HG03159 (cell line): ENCODE data around the gene ZNF322.

Source experiments
- ATAC-seq: cut with Tn5 transposase; IDR thresholded peaks from one replicate; pipeline ENCODE4 v1.9.1; 2021; ENCODE audit warnings: mild to moderate bottlenecking, moderate library complexity; ENCODE audit not compliant: unreplicated experiment

ZNF322 gene

DNA sequence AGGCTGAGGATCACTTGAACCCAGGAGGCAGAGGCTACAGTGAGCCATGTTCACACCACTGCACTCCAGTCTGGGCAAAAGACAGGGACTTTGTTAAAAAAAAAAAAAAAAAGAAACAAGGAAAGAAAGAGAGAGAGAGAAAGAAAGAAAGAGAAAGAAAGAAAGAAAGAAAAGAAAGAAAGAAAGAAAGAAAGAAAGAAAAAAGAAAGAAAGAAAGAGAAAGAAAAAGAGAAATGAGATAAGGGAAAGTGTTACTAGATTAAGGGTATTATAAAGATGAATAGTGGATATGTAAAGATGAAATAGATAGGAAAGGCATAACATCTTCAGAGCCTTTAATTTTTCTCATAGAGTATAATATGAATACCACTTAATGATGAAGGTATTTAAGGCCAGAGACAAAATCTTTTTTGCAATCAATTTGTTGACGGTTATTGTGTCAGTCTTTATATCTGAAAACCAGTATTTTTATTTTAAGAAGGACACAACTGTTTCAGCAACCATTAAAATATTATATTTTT lies 36.1 kb downstream of the ZNF322 start:
- no peak for ATAC-seq

- ATAC-seq: no peak
Observed at GRCh38 chr6:26613689-26614683, 45.6 kb downstream of the ZNF322 start.

DNA sequence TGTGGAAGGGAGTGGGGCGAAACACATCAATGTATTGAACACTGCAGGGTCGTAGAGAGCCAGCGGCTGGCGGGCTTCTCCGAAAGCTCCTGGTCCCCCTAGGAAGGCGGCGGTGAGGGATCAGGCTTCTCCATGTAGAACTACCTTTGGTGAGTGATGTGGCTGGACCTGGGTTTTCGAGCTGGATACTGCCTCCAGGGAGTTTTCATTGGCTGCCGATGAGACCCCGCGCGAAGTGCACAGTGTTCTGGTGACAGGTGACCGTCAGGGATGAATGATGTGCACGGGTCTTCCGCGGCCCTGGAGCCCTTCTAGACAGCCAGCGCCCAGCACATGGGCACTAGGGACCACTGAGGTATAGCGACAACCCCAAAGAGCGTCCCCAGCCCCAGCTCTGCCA lies 46.3 kb downstream of the ZNF322 start:
- ATAC-seq: no peak

GRCh38 chr6:26611599-26611998 lies 47.9 kb downstream of the ZNF322 start:
- no peak for ATAC-seq

GRCh38 chr6:26609463-26609862 lies 50.1 kb downstream of the ZNF322 start:
- no peak for ATAC-seq

- peak; percentile 73 for ATAC-seq
Observed at GRCh38 chr6:26607434-26608230, 51.9 kb downstream of the ZNF322 start.

GRCh38 chr6:26604797-26605196 lies 54.7 kb downstream of the ZNF322 start:
- ATAC-seq: no peak

DNA sequence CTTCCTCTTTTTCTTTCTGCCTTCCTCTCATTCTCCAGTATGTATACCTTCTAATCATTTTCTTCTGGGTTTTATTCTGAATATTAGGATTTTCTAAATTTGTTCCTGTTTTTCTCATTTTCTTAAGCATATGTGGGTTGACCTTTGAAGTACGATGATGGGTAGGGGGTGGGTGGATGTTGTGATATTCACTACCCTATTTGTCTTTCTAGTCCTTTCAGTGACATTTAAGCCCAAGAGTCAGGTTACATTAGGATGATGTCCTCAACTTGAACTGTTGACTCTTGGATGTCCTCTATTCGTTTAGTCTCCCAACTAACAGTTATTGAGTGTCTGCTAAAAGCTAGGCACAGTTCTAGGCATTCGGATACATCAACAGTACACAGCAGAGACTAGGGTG lies 55.5 kb downstream of the ZNF322 start:
- ATAC-seq: no peak

GRCh38 chr6:26602262-26602661 lies 57.3 kb downstream of the ZNF322 start:
- ATAC-seq: no peak

DNA sequence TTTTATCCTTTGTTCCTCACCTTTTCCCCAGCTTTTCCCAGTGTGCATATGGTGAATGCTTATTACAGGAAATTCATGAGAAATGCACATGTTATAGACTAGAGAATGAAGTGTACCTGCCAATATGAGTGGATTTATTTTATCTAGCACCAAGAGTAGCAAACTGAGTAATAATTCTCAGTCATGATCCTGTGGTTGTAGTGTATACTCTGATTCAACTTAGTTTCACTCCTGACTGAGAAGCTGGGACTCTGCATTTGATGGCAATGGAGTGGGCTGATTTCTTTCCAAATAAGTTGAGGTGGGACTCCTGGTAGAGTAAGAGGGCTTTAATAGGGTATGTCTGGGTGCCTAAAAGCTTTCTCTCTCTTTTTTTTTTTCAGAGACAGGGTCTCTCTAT lies 58.8 kb downstream of the ZNF322 start:
- no peak for ATAC-seq

DNA sequence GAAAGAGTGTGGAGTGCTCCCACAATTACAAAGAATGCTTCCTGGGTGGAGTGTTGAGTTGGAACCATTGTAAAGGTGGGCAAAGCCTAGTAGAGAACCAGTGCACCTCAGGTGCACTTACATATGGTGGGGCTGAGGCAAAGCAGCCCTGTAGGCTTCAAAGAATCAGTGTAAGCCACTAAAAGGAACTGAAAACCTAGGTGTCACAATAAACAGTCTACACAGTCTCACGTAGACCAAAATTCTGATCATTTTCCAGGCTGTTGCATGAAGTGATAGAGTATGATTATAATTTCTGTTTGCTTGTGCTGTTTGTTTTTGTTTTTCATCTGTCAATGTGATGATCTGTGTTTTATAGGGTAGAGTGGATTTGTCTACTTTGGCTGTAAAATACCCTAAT lies 60.0 kb downstream of the ZNF322 start:
- ATAC-seq: no peak

- no peak for ATAC-seq
Observed at GRCh38 chr6:26599134-26599533, 60.4 kb downstream of the ZNF322 start.

DNA sequence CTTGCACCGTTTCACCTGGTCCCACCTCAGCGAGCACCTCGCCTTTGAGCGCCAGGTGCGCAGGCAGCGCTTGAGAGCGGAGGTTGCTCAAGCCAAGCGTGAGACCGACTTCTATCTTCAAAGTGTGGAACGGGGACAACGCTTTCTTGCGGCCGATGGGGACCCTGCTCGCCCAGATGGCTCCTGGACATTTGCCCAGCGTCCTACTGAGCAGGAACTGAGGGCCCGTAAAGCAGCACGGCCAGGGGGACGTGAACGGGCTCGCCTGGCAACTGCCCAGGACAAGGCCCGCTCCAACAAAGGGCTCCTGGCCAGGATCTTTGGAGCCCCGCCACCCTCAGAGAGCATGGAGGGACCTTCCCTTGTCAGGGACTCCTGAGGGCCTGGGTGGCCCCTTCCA lies 61.3 kb downstream of the ZNF322 start:
- no peak for ATAC-seq

GRCh38 chr6:26597821-26598220 lies 61.7 kb downstream of the ZNF322 start:
- no peak for ATAC-seq

DNA sequence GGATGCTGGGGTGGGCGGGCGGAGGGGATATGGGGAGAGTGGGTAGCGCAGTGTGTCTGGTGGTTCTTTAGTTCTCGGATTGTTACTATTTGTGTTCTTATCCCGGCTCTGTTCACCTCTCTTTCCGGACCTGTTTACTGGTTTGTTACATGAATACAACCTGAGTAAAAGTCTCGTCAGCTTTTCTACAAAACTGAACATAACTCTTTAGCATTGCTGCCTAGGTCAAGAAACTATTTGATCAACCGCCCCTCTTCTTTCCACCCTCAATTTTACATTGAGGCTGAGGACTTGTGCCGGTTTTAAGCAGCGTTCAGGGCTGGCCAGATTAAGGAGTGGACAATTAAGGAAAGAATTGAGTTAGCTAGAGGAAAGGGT lies 62.2 kb downstream of the ZNF322 start:
- no peak for ATAC-seq

DNA sequence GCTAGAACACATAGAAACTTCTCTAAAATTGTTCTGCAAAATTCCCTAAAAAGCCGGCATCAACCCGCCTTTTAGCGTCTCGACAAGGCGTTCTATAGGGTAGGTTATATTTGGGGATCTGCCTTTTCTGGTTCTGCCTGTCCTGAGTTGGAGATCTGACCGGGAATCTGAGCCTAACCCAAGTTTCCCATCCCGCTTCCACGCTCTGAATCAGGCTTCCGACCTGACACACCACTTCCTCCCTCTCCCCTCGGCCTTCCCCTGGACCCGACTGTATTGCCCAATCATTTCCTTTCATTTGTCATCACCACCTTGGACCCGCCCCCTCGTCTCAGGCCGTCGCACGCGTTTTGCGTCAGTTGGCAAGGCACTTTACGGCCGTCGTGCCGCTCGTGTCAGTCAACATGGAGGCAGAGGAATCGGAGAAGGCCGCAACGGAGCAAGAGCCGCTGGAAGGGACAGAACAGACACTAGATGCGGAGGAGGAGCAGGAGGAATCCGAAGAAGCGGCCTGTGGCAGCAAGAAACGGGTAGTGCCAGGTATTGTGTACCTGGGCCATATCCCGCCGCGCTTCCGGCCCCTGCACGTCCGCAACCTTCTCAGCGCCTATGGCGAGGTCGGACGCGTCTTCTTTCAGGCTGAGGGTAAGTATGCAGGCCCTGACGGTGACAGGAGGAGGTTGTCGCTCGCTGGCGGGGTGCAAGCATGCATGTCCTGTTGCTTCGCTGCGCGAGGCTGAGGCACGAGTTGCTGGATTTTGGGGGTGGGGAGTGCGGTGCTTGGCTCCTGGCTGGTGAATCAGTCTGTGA lies 62.8 kb downstream of the ZNF322 start, which contains the start of gene ABT1:
Gene ABT1, plus strand, starts transcription at position 375 of the 810 bp plus-strand sequence. Its CDS starts 30 bp downstream, at position 405.
- peak; percentile 79 for ATAC-seq

GRCh38 chr6:26595669-26596269 lies 63.8 kb downstream of the ZNF322 start:
- ATAC-seq: peak; percentile 59

GRCh38 chr6:26594730-26595632 lies 64.6 kb downstream of the ZNF322 start:
- ATAC-seq: no peak

DNA sequence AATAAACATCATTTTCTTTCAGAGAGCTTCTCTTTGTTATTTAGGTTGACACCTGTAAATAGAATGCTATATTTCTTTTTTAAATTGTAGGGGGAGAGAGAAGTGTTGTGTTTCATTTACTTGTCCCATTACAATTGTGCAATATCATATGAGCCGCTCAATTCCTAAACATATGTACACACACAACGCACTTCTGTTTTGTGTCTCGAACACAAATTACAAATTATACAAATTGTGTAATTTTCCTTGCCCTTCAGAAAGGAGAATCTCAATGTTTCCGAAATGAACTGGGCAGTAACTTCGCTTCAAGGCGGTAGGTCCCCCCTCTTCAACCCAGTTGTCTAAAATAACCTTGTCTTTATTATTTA lies 65.4 kb downstream of the ZNF322 start:
- no peak for ATAC-seq
